ENCODE data around the gene SPRED2. TPM values are rescaled to one million over a fixed set of nuclear protein-coding genes. Genes with fewer than 3 reads are reported as not detected.

Gene SPRED2
- total and polyA plus RNA-seq, 2 of the 8 experiments (the other 6 are each of a cell fraction or from before 2014, with no cell fraction given): 15.3 to 22.5 TPM

DNA sequence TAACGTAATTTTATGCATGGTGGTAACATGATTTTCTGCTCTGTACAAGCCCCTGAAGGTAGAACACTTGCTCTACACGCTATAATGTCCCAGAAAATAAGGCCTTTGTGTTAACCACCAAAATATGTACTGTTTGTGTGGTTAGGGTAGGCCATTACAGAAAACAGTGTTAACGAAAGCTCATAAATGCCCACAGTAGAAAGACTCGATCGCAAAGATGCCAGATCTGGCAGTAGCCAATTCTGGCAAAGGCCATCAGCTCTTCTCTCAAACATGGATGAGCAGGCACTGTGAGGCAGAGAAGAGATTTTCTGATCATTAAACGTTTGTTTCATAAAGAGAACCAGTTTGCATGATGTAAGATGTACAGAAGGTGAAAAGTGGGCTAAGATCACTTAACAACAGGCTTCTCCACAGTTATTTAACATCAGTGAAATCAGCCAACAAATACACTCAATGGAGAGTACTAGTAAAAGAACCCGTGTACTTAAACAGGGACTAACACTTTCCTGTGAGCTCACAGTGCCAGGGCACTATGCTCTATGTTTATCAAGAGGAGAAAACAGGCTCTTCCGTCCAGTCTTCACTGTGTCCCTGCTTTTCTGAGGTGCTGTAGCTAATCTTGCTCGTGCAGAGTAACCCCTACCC, 80.3 kb downstream of the SPRED2 start:
- H4K20me1 ChIP-seq (replicated peaks in 1 of 2; ENCODE audit: control insufficient read depth in 1 of 2, insufficient read depth in 2 of 2, low read length in 2 of 2): peaks cover 3 to 8% of the 10 kb centered on the region in 2 experiments
- CTCF ChIA-PET (ENCODE audit: partially characterized antibody): interaction anchor here (0.6 to 5.1 kb wide), 36 partner anchors 10 to 230 kb away, joined by 3 to 42 read pairs (median 4); no protein-coding TSS in a partner anchor
- H3K79me1 ChIP-seq (ENCODE audit: low read depth, low read length): peaks cover 3% of the 10 kb centered on the region; the same call in 1 of the 2 replicates
- H3K79me2 ChIP-seq (ENCODE audit: control insufficient read depth in 1 of 2, insufficient read depth in 2 of 2, low read length in 2 of 2): 0 out of 4 replicates have a peak, but pooled peaks cover 0 to 6% of the 10 kb centered on the region in 2 experiments
- H3K56ac ChIP-seq (replicated peaks; ENCODE audit: insufficient read length, low read depth, low read length): no peak overlapping the region
- H3K9ac ChIP-seq (replicated peaks in 1 of 4; ENCODE audit: extremely low read depth in 1 of 4, low read depth in 3 of 4, low read length in 3 of 4): no peak overlapping the region
- no peak overlapping the region for H2BK120ac ChIP-seq (replicated peaks; ENCODE audit: low read depth, low read length)
- H3K4ac ChIP-seq (replicated peaks; ENCODE audit: insufficient read length, low read depth, low read length): no peak overlapping the region
- H3K23me2 ChIP-seq (ENCODE audit: low read depth, low read length): no peaks in the 10 kb centered on the region; the same call in 1 of the 2 replicates
- H3K4me1 ChIP-seq (replicated peaks in 1 of 4; ENCODE audit: control insufficient read depth in 3 of 4, insufficient read depth in 4 of 4, low read length in 3 of 4): peaks cover 4 to 16% (median 6%) of the 10 kb centered on the region in 4 experiments; a peak in 5 of 7 replicates
- no peak overlapping the region for H3K14ac ChIP-seq (ENCODE audit: insufficient read length)
- no peaks in the 10 kb centered on the region for H3K27me3 ChIP-seq (replicated peaks in 1 of 4; ENCODE audit: control insufficient read depth in 3 of 4, extremely low read depth in 1 of 4, insufficient read depth in 3 of 4, low read length in 3 of 4)
- no peak overlapping the region for H2AK5ac ChIP-seq (ENCODE audit: low read depth, low read length)
- no peaks in the 10 kb centered on the region for H3K9me3 ChIP-seq (ENCODE audit: insufficient read depth in 2 of 2, low read depth in 1 of 2, low read length in 1 of 2)
- no peak overlapping the region for H2AFZ ChIP-seq (ENCODE audit: low read length)
- no peak overlapping the region for H3K23ac ChIP-seq (ENCODE audit: insufficient read length)
- POLR2A ChIA-PET (ENCODE audit: partially characterized antibody): interaction anchor here (1.1 kb wide), 1 partner anchor 30 kb away, joined by 3 read pairs; no protein-coding TSS in a partner anchor
- no peak overlapping the region for H2BK20ac ChIP-seq (ENCODE audit: low read length)
- H2BK15ac ChIP-seq (ENCODE audit: low read length): no peak overlapping the region
- 89% methylated on average over 9 of the region's 9 CpGs; no CpG with 5 or more reads in 1 of the 2 experiments for WGBS, 2 experiments (ENCODE audit: extremely low coverage in 1 of 2, insufficient coverage in 1 of 2, insufficient read length in 1 of 2, insufficient replicate concordance in 2 of 2, low coverage in 1 of 2, low lambda C conversion rate in 2 of 2, missing lambda C conversion rate in 1 of 2)
- TF ChIP-seq SIX5 (IDR thresholded peaks at IDR 0.05; ENCODE audit: low read depth, low read length) (no peak), POLR2AphosphoS5 (IDR thresholded peaks at IDR 0.05; ENCODE audit: low read depth, low read length) (no peak), CTBP2 (IDR thresholded peaks at IDR 0.05; ENCODE audit: borderline replicate concordance, insufficient read depth, insufficient read length, low read length) (no peak), POU5F1 (IDR thresholded peaks at IDR 0.05; ENCODE audit: low read depth, low read length) (no peak), BCL11A (IDR thresholded peaks at IDR 0.05; ENCODE audit: low read depth in 2 of 2, low read length in 2 of 2) (no peak), RFX5 (IDR thresholded peaks at IDR 0.05; ENCODE audit: borderline replicate concordance, low read depth, low read length) (no peak)
- TF ChIP-seq, protein P1, sequence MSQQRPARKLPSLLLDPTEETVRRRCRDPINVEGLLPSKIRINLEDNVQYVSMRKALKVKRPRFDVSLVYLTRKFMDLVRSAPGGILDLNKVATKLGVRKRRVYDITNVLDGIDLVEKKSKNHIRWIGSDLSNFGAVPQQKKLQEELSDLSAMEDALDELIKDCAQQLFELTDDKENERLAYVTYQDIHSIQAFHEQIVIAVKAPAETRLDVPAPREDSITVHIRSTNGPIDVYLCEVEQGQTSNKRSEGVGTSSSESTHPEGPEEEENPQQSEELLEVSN (IDR thresholded peaks at IDR 0.05): no peak
- TF ChIP-seq, protein P2, sequence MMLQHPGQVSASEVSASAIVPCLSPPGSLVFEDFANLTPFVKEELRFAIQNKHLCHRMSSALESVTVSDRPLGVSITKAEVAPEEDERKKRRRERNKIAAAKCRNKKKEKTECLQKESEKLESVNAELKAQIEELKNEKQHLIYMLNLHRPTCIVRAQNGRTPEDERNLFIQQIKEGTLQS (IDR thresholded peaks at IDR 0.05; ENCODE audit: insufficient read depth, low read depth, low read length): no peak
- no peak overlapping the region for H3K4me3 ChIP-seq (ENCODE audit: extremely low read depth in 1 of 4, insufficient read depth in 2 of 4, low read depth in 3 of 4, low read length in 4 of 4)
- DNase-seq (ENCODE audit: low read depth in 1 of 2, low spot score in 2 of 2): no peak
- no peak for FAIRE-seq
- no peak overlapping the region for H3K18ac ChIP-seq (ENCODE audit: extremely low read depth, low read length)
- no peak overlapping the region for H4K8ac ChIP-seq (ENCODE audit: extremely low read depth, insufficient read depth, low read length)
- H4K91ac ChIP-seq (replicated peaks; ENCODE audit: insufficient read length, low read length): no peak overlapping the region
- H2BK12ac ChIP-seq (ENCODE audit: low read depth, low read length): no peak overlapping the region
- no peaks in the 10 kb centered on the region for H3K36me3 ChIP-seq (ENCODE audit: control insufficient read depth in 2 of 4, insufficient read depth in 4 of 4, low read length in 3 of 4)
- H2BK5ac ChIP-seq (ENCODE audit: low read depth, low read length): no peak overlapping the region
- no peak overlapping the region for H4K5ac ChIP-seq (ENCODE audit: insufficient read length, low read depth, low read length)
- no peak overlapping the region for H3K4me2 ChIP-seq (ENCODE audit: insufficient read depth in 1 of 2, low read depth in 2 of 2, low read length in 2 of 2)
- H3K27ac ChIP-seq (ENCODE audit: low read depth, low read length): no peak overlapping the region

Data from H1 (cell line).